HepG2 (cell line): ENCODE measurements around the gene HNRNPM. TPM values are rescaled to one million over a fixed set of nuclear protein-coding genes. Genes with fewer than 3 reads are reported as not detected.

Experiments used
- ATAC-seq: fragments of 200-7000 bp; cut with Tn5 transposase; 3 replicates; pipeline ENCODE4 v1.9.1; 2020; ENCODE audit warnings: mild to moderate bottlenecking, moderate library complexity
- BruUV-seq: library from RNA; stranded (reverse); fragments of 400-500 nt; replicated peaks from 2 replicates; lab custom pipeline; 2021; lab: Mats Ljungman, UMichigan
- CTCF ChIA-PET: fragments of 300-600 bp; formaldehyde crosslinking; extraction: SDS; loops from one replicate; lab custom pipeline; 2021; ENCODE audit warnings: low total read pairs, inconsistent platforms, low intra/inter-chr PET ratio; lab: Yijun Ruan, JAX
- POLR2A ChIA-PET: fragments of 350-600 bp; sonication (Branson Sonifier 250); formaldehyde crosslinking; loops from one replicate; lab custom pipeline; 2020; ENCODE audit warnings: antibody characterized with exemption, inconsistent platforms; lab: Yijun Ruan, JAX
- DNase-seq: peaks from one replicate; pipeline ENCODE4 v3.0.0-alpha.2; 2015; ENCODE audit warnings: low spot score
- FAIRE-seq: peaks from 3 replicates; lab custom pipeline; 2011; peaks lifted over from hg19 to GRCh38; lab: Jason Lieb, UNC
- H2AFZ ChIP-seq: one replicate; pipeline ENCODE4 v1.6.1; 2011; ENCODE audit warnings: low read length, inconsistent platforms
- H3K27ac ChIP-seq: fragments of 300-600 bp; 3 replicates; pipeline ENCODE4 v1.8.0; 2011; ENCODE audit warnings: mixed run types, mild to moderate bottlenecking, mixed read lengths, low read length, inconsistent platforms; ENCODE audit not compliant: insufficient read depth; ENCODE audit errors: extremely low read length
- H3K27me3 ChIP-seq, 2 experiments: fragments of 200-600 bp in 1 of 2; 2 replicates in 1 of 2; 3 replicates in 1 of 2; pipeline versions ENCODE4 v1.6.0 to v1.8.0; 2011; ENCODE audit warnings: low read length in 2 of 2, mild to moderate bottlenecking in 2 of 2, moderate library complexity in 2 of 2, inconsistent platforms in 1 of 2; ENCODE audit not compliant: insufficient read depth in 2 of 2, control insufficient read depth in 1 of 2
- H3K36me3 ChIP-seq, 2 experiments: fragments of 200-600 bp in 1 of 2; replicated peaks in 1 of 2; 2 replicates in 1 of 2; 3 replicates in 1 of 2; pipeline versions ENCODE4 v1.5.1 to v1.8.0; 2011; ENCODE audit warnings: low read length in 2 of 2, inconsistent platforms in 1 of 2; ENCODE audit not compliant: insufficient read depth in 2 of 2, control insufficient read depth in 1 of 2
- H3K4me1 ChIP-seq: 2 replicates; pipeline ENCODE4 v1.5.1; 2012; ENCODE audit warnings: low read length, inconsistent platforms; ENCODE audit not compliant: insufficient read depth
- H3K4me2 ChIP-seq: 2 replicates; pipeline ENCODE4 v1.6.0; 2011; ENCODE audit warnings: low read depth, low read length, inconsistent platforms
- H3K4me3 ChIP-seq, 3 experiments: fragments of 200-600 bp in 1 of 3; sonication (generic), shearing (Covaris generic) in 1 of 3; replicated peaks in 1 of 3; 2 replicates each; pipeline ENCODE4 v1.5.1; 2011 to 2016; ENCODE audit warnings: low read length in 3 of 3, inconsistent platforms in 2 of 3, low read depth in 2 of 3, mild to moderate bottlenecking in 2 of 3, control low read depth in 1 of 3, mixed read lengths in 1 of 3; ENCODE audit not compliant: insufficient read depth in 1 of 3
- H3K79me2 ChIP-seq: one replicate; pipeline ENCODE4 v1.6.1; 2011; ENCODE audit warnings: low read length, inconsistent platforms; ENCODE audit not compliant: insufficient read depth
- H3K9ac ChIP-seq: 2 replicates; pipeline ENCODE4 v1.6.0; 2011; ENCODE audit warnings: mild to moderate bottlenecking, low read depth, low read length, inconsistent platforms; ENCODE audit not compliant: insufficient read depth
- H3K9me3 ChIP-seq: 2 replicates; pipeline ENCODE4 v1.5.1; 2012; ENCODE audit warnings: mild to moderate bottlenecking, low read length
- H4K20me1 ChIP-seq: 2 replicates; pipeline ENCODE4 v1.6.0; 2011; ENCODE audit warnings: inconsistent platforms, mild to moderate bottlenecking, low read length, moderate library complexity; ENCODE audit not compliant: insufficient read depth
- ARID2 ChIP-seq: sonication (generic); formaldehyde crosslinking; IDR thresholded peaks from 2 replicates; pipeline ENCODE4 v1.8.1; 2022; ENCODE audit warnings: mild to moderate bottlenecking, missing genetic modification reagents, borderline replicate concordance
- CCDC6 ChIP-seq: sonication (generic); formaldehyde crosslinking; IDR thresholded peaks from 2 replicates; pipeline ENCODE4 v1.8.1; 2022; ENCODE audit warnings: mild to moderate bottlenecking, missing genetic modification reagents, moderate library complexity
- HOXA5 ChIP-seq: sonication (generic); formaldehyde crosslinking; IDR thresholded peaks from 2 replicates; pipeline ENCODE4 v1.4.0; 2020; ENCODE audit warnings: missing genetic modification reagents
- KLF16 ChIP-seq, 2 experiments: sonication (generic) in 1 of 2; formaldehyde crosslinking in 1 of 2; IDR thresholded peaks; 2 replicates each; pipeline versions ENCODE4 v1.6.1 to v1.8.0; 2016 to 2023; ENCODE audit warnings: missing genetic modification reagents in 2 of 2, missing compliant biosample characterization in 1 of 2
- MBNL3 ChIP-seq: fragments of 250-450 bp; sonication (Bioruptor Pico); conservative IDR thresholded peaks from 2 replicates; pipeline ENCODE4 v1.8.0; 2022; ENCODE audit warnings: mild to moderate bottlenecking, inconsistent platforms
- MED8 ChIP-seq: sonication (generic); formaldehyde crosslinking; IDR thresholded peaks from 2 replicates; pipeline ENCODE4 v1.8.1; 2023; ENCODE audit warnings: mild to moderate bottlenecking, missing genetic modification reagents; ENCODE audit not compliant: insufficient replicate concordance
- MEF2D ChIP-seq: sonication (generic); formaldehyde crosslinking; IDR thresholded peaks from 2 replicates; pipeline ENCODE4 v1.5.1; 2020; ENCODE audit warnings: mild to moderate bottlenecking, missing genetic modification reagents
- SIN3B ChIP-seq: fragments of 150-350 bp; IDR thresholded peaks from 2 replicates; pipeline ENCODE4 v1.6.1; 2014; ENCODE audit warnings: low read length
- SMAD9 ChIP-seq: sonication (generic); formaldehyde crosslinking; IDR thresholded peaks from 2 replicates; pipeline ENCODE4 v1.5.1; 2020; ENCODE audit warnings: mild to moderate bottlenecking, missing genetic modification reagents
- SMARCE1 ChIP-seq: fragments of 450-650 bp; IDR thresholded peaks from 2 replicates; pipeline ENCODE4 v1.6.1; 2017; ENCODE audit warnings: borderline replicate concordance
- TP53 ChIP-seq: sonication (generic); formaldehyde crosslinking; conservative IDR thresholded peaks from 2 replicates; pipeline ENCODE4 v1.4.0; 2020; ENCODE audit warnings: missing genetic modification reagents
- WGBS: methylation state at CpG from one replicate; pipeline ENCODE4 v1.1.6; 2017; ENCODE audit warnings: low lambda C conversion rate; 5-methylcytosine and 5-hydroxymethylcytosine counted together
- in situ Hi-C: cut with HindIII; loops from 2 replicates; pipeline ENCODE4 v1.10.0; 2017; ENCODE audit warnings: low pct_unique_long_range_greater_than_20kb; ENCODE audit not compliant: extremely low pct_ligation_motif_present
- intact Hi-C: fragments of 100-400 bp; cut with micrococcal nuclease; formaldehyde crosslinking; loops from one replicate; pipeline ENCODE4 v1.10.0; 2022; ENCODE audit not compliant: unreplicated experiment
- polyA plus RNA-seq, 8 experiments: library from polyadenylated mRNA; depleted of rRNA in 3 of 8; stranded (reverse) in 7 of 8; unstranded in 1 of 8; fragments of >200 nt; fragmentation: Illumina TruSeq in 4 of 8; extraction: Trizol in 4 of 8; gene quantifications; 2 replicates each; pipeline versions ENCODE4 v1.2.1 to v1.2.3, GENCODE V29; 2011 to 2016; ENCODE audit warnings: low read depth in 4 of 8, missing spikeins in 1 of 8, mixed read lengths in 1 of 8; ENCODE audit not compliant: insufficient read depth in 1 of 8
- total RNA-seq, 5 experiments: library from RNA; depleted of rRNA; stranded (reverse); fragments of >200 nt; fragmentation: Illumina TruSeq; extraction: Trizol; gene quantifications; 2 replicates each; pipeline ENCODE4 v1.2.3, GENCODE V29; 2016; ENCODE audit warnings: low read depth in 1 of 5

Gene HNRNPM
- total and polyA plus RNA-seq, 2 of the 13 experiments (the other 11 are each of a cell fraction or from before 2014, with no cell fraction given): 56.7 to 102 TPM

DNA sequence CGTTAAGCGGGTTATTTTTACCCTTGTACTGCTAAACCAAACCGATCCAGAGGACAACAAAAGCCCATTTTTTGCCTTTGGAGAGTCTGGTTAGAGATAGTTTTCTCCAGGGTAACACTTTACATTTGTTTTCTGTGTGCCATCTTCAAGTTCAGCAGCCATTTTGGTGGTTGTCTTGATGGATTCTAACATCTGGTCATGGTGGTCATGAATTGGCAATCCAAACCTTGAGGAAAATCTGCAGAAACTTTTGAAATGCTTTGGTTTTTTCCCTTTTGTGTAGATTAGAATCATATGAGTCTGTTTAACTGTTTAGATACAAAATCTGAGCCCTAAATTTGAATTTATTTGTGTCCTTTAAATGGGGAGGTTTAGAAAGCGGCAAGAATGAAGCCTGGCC is 16.6 kb downstream of the HNRNPM start:
- peaks cover 63% of the 10 kb centered on the region for H4K20me1 ChIP-seq
- no peak for FAIRE-seq

GRCh38 chr19:8461891-8462290 is 17.1 kb downstream of the HNRNPM start:
- Histone ChIP-seq H2AFZ (no peak overlapping the region), H3K79me2 (peaks cover 78% of the 10 kb centered on the region), H4K20me1 (peaks cover 58% of the 10 kb centered on the region), H3K36me3 (peaks cover 32 to 74% of the 10 kb centered on the region in 2 experiments), H3K4me2 (no peak overlapping the region), H3K27me3 (no peaks in the 10 kb centered on the region)
- no peak for DNase-seq
- WGBS: 96% methylated on average over 14 of the region's 14 CpGs
- CTCF ChIA-PET: no interaction called here
- BruUV-seq: no TSS peak
- FAIRE-seq: no peak
- in situ Hi-C loops: no loop called here
- no peak for ATAC-seq
- TF ChIP-seq SIN3B (no peak), TP53 (CRISPR knock-in tag) (no peak), ARID2 (CRISPR knock-in tag) (no peak), SMARCE1 (no peak), MEF2D (CRISPR knock-in tag) (no peak), KLF16 (CRISPR knock-in tag; IDR thresholded peaks at IDR 0.05) (no peak)
- TF ChIP-seq, all 625 proteins: peak for 0
- H3K4me3 ChIP-seq: no peak overlapping the region
- no peak overlapping the region for H3K9ac ChIP-seq
- POLR2A ChIA-PET: no interaction called here
- no peaks in the 10 kb centered on the region for H3K9me3 ChIP-seq
- peaks cover 40% of the 10 kb centered on the region for H3K4me1 ChIP-seq
- intact Hi-C loops: no loop called here
- no peak overlapping the region for H3K27ac ChIP-seq

More for the DNA sequence above, 16.6 kb downstream of the HNRNPM start:
- H3K4me3 ChIP-seq: no peak overlapping the region
- 97% methylated on average over 4 of the region's 4 CpGs for WGBS
- TF ChIP-seq SMAD9 (CRISPR knock-in tag) (no peak), MBNL3 (CRISPR knock-in tag) (no peak), HOXA5 (CRISPR knock-in tag) (no peak), MED8 (CRISPR knock-in tag) (no peak), CCDC6 (CRISPR knock-in tag) (no peak)
- TF ChIP-seq, all 625 proteins: peak for 0
- Histone ChIP-seq H3K4me1 (peaks cover 45% of the 10 kb centered on the region), H3K9ac (no peak overlapping the region), H3K36me3 (peaks cover 33 to 78% of the 10 kb centered on the region in 2 experiments), H3K27ac (no peak overlapping the region), H3K9me3 (no peaks in the 10 kb centered on the region), H3K4me2 (no peak overlapping the region), H3K79me2 (peaks cover 82% of the 10 kb centered on the region), H2AFZ (no peak overlapping the region), H3K27me3 (no peaks in the 10 kb centered on the region)
- DNase-seq (no peak), ATAC-seq (no peak)
- ChIA-PET CTCF (no interaction called here), POLR2A (no interaction called here)
- in situ Hi-C loops: no loop called here
- intact Hi-C loops: no loop called here
- no TSS peak for BruUV-seq
